Measurements from ENCODE around the gene SF3A2. TPM values are rescaled to one million over a fixed set of nuclear protein-coding genes. Genes with fewer than 3 reads are reported as not detected.

SF3A2 gene
- total and polyA plus RNA-seq, 4 donors = 29.2 to 97.8 (median 56.3) TPM

DNA sequence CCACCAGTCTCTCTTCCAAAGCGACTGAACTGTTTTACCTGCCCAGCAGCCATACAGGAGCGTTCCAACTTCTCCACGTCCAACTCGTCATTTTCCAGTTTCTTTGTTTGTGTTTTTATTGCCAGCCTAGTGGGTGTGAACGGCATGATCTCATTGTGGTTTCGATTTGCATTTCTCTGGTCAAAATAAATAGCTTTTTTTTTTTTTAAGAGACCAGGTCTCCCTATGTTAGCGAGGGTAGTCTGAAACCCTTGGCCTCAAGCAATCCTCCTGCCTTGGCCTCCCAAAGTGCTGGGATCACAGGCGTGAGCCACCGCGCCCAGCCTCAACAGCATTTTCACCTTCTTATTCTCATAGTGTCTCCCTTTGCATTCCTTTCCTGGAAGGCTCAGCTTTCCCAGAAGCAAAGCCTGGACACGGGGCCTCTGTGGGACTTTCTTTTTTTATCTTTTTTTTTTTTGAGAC lies 23.7 kb downstream of the SF3A2 start:
- Histone ChIP-seq H3K9me3 (ENCODE audit: control insufficient read depth, insufficient read depth, low read length) (no peaks in the 10 kb centered on the region), H3K27ac (ENCODE audit: low read depth, low read length) (no peak overlapping the region), H3K4me3 (ENCODE audit: low read depth, low read length) (no peak overlapping the region), H3K27me3 (ENCODE audit: control insufficient read depth, insufficient read depth, low read length) (no peaks in the 10 kb centered on the region), H3K4me1 (ENCODE audit: control insufficient read depth, insufficient read depth, low read length) (no peaks in the 10 kb centered on the region), H3K36me3 (ENCODE audit: control insufficient read depth, insufficient read depth, low read length) (no peaks in the 10 kb centered on the region)
- WGBS (ENCODE audit: insufficient coverage) = 76% methylated on average over 10 of the region's 11 CpGs
- no peak for DNase-seq (ENCODE audit: low read depth in 4 of 6, low spot score in 6 of 6)

DNA sequence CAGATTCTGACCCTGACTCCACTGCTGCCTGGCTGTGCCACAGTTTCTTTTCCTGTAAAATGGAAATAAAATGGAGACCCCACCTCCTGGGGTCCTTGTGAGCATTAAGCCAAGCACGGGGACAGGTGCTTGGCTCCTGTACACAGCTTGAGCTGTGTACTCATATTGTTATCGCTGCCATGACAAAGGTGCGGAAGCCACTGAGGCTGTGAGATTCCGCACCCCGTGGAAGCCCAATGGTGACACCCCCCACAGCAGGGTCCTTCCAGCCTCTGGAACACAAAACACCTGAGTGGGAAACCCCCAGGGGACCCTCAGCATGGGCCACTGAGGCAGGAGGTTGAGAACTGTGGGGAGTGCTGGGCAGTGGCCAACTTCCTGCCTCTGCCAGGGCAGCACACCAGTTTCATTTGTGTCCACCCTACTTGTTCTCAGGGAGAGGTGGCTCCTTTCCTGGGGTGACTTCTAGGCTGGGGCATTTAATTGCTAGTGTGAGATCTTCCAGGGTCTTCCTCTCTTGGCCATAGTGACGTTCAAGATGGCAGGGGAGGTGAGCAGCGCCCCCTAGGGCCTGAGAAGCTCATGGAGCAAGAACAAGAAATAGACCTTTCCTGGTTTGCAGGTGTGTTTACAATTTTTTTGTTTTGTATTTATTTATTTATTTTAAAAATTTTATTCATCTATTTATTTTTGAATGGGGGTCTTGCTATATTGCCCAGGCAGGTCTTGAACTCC lies 25.0 kb downstream of the SF3A2 start:
- no peak overlapping the region for H3K4me3 ChIP-seq (ENCODE audit: low read depth, low read length)

GRCh38 chr19:2266183-2266993 lies 29.8 kb downstream of the SF3A2 start:
- peak overlapping the region; percentile 6 for H3K27ac ChIP-seq (ENCODE audit: low read depth, low read length)
- no peaks in the 10 kb centered on the region for H3K27me3 ChIP-seq (ENCODE audit: control insufficient read depth, insufficient read depth, low read length)
- peaks cover 5% of the 10 kb centered on the region for H3K36me3 ChIP-seq (ENCODE audit: control insufficient read depth, insufficient read depth, low read length)
- DNase-seq (ENCODE audit: low read depth in 4 of 6, low spot score in 6 of 6) = peak in 1 of 6 donors; percentile 76
- WGBS (ENCODE audit: insufficient coverage) = 68% methylated on average over 15 of the region's 18 CpGs
- H3K4me3 ChIP-seq (ENCODE audit: low read depth, low read length) = no peak overlapping the region
- H3K9me3 ChIP-seq (ENCODE audit: control insufficient read depth, insufficient read depth, low read length) = no peaks in the 10 kb centered on the region
- H3K4me1 ChIP-seq (ENCODE audit: control insufficient read depth, insufficient read depth, low read length) = peaks cover 20% of the 10 kb centered on the region

More for the DNA sequence above, 25.0 kb downstream of the SF3A2 start:
- Histone ChIP-seq H3K27ac (ENCODE audit: low read depth, low read length) (no peak overlapping the region), H3K36me3 (ENCODE audit: control insufficient read depth, insufficient read depth, low read length) (no peaks in the 10 kb centered on the region), H3K4me1 (ENCODE audit: control insufficient read depth, insufficient read depth, low read length) (peaks cover 5% of the 10 kb centered on the region), H3K9me3 (ENCODE audit: control insufficient read depth, insufficient read depth, low read length) (no peaks in the 10 kb centered on the region), H3K27me3 (ENCODE audit: control insufficient read depth, insufficient read depth, low read length) (no peaks in the 10 kb centered on the region)
- DNase-seq (ENCODE audit: low read depth in 4 of 6, low spot score in 6 of 6) = no peak
- WGBS (ENCODE audit: insufficient coverage) = 95% methylated on average over 5 of the region's 7 CpGs

- H3K27ac ChIP-seq (ENCODE audit: low read depth, low read length) = no peak overlapping the region
- WGBS (ENCODE audit: insufficient coverage) = no CpG with 5 or more reads among the region's 4 CpGs
- DNase-seq (ENCODE audit: low read depth in 4 of 6, low spot score in 6 of 6) = no peak
Observed at GRCh38 chr19:2268480-2268830, 31.8 kb downstream of the SF3A2 start.

DNA sequence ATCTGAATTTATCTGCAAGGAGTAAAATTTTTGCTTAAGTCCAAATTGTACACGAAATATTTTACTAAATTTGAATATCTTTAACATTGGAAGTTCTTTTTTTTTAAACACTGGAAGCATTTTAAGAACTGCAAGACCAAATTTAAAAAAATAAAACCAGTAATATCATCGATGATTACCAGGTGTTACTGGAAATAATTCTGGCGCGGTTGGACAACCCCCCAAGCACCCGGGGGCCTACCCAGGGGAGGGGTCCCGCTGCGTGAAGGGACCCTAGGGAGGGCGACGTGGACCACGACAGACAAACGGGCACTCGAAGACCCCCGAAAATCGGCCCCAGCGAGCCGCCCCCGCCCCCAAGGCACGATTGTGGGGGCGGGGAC lies 32.2 kb downstream of the SF3A2 start:
- peak overlapping the region; percentile 86 for H3K4me3 ChIP-seq (ENCODE audit: low read depth, low read length)
- H3K27ac ChIP-seq (ENCODE audit: low read depth, low read length) = peak overlapping the region; percentile 71
- peaks cover 30% of the 10 kb centered on the region for H3K36me3 ChIP-seq (ENCODE audit: control insufficient read depth, insufficient read depth, low read length)
- peaks cover 45% of the 10 kb centered on the region for H3K4me1 ChIP-seq (ENCODE audit: control insufficient read depth, insufficient read depth, low read length)
- WGBS (ENCODE audit: insufficient coverage) = 0% methylated on average over 17 of the region's 19 CpGs
- H3K27me3 ChIP-seq (ENCODE audit: control insufficient read depth, insufficient read depth, low read length) = no peaks in the 10 kb centered on the region
- DNase-seq (ENCODE audit: low read depth in 4 of 6, low spot score in 6 of 6) = no peak
- H3K9me3 ChIP-seq (ENCODE audit: control insufficient read depth, insufficient read depth, low read length) = no peaks in the 10 kb centered on the region

More at GRCh38 chr19:2268480-2268830, 31.8 kb downstream of the SF3A2 start:
- Histone ChIP-seq H3K27me3 (ENCODE audit: control insufficient read depth, insufficient read depth, low read length) (no peaks in the 10 kb centered on the region), H3K36me3 (ENCODE audit: control insufficient read depth, insufficient read depth, low read length) (peaks cover 26% of the 10 kb centered on the region), H3K4me1 (ENCODE audit: control insufficient read depth, insufficient read depth, low read length) (peaks cover 41% of the 10 kb centered on the region), H3K4me3 (ENCODE audit: low read depth, low read length) (peak overlapping the region; percentile 86), H3K9me3 (ENCODE audit: control insufficient read depth, insufficient read depth, low read length) (no peaks in the 10 kb centered on the region)

GRCh38 chr19:2269244-2270156 lies 32.9 kb downstream of the SF3A2 start:
- Histone ChIP-seq H3K36me3 (ENCODE audit: control insufficient read depth, insufficient read depth, low read length) (peaks cover 37% of the 10 kb centered on the region), H3K27me3 (ENCODE audit: control insufficient read depth, insufficient read depth, low read length) (no peaks in the 10 kb centered on the region), H3K27ac (ENCODE audit: low read depth, low read length) (peak overlapping the region; percentile 96), H3K4me3 (ENCODE audit: low read depth, low read length) (peak overlapping the region; percentile 96), H3K4me1 (ENCODE audit: control insufficient read depth, insufficient read depth, low read length) (peaks cover 52% of the 10 kb centered on the region), H3K9me3 (ENCODE audit: control insufficient read depth, insufficient read depth, low read length) (no peaks in the 10 kb centered on the region)
- WGBS (ENCODE audit: insufficient coverage) = 0% methylated on average over 103 of the region's 103 CpGs
- peak; percentile 91 to 99 (median 94) for DNase-seq (ENCODE audit: low read depth in 4 of 6, low spot score in 6 of 6)

DNA sequence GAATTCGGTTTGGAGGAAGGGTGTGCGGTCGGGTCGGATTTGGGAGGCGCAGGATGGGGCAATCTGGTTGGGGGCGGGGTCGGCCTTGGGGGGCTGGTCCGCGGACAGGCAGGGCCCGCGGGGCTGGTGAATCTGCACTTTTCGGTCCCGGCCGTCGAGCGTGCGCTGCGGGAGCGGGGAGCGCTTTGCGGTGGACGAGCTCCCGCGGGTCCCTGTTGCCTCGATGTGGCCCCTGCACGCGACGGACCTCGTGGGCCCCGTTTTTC lies 33.5 kb downstream of the SF3A2 start:
- 0% methylated on average over 30 of the region's 30 CpGs for WGBS (ENCODE audit: insufficient coverage)
- peaks cover 56% of the 10 kb centered on the region for H3K4me1 ChIP-seq (ENCODE audit: control insufficient read depth, insufficient read depth, low read length)

GRCh38 chr19:2270423-2271233 lies 34.0 kb downstream of the SF3A2 start:
- peak in 2 of 6 donors; percentile 83 to 86 for DNase-seq (ENCODE audit: low read depth in 4 of 6, low spot score in 6 of 6)
- WGBS (ENCODE audit: insufficient coverage) = under 1% methylated on average over 88 of the region's 88 CpGs

More for the DNA sequence above, 33.5 kb downstream of the SF3A2 start:
- DNase-seq (ENCODE audit: low read depth in 4 of 6, low spot score in 6 of 6) = no peak
- Histone ChIP-seq H3K27ac (ENCODE audit: low read depth, low read length) (peak overlapping the region; percentile 96), H3K27me3 (ENCODE audit: control insufficient read depth, insufficient read depth, low read length) (no peaks in the 10 kb centered on the region), H3K4me3 (ENCODE audit: low read depth, low read length) (peak overlapping the region; percentile 96), H3K9me3 (ENCODE audit: control insufficient read depth, insufficient read depth, low read length) (no peaks in the 10 kb centered on the region), H3K36me3 (ENCODE audit: control insufficient read depth, insufficient read depth, low read length) (peaks cover 41% of the 10 kb centered on the region)

More at GRCh38 chr19:2270423-2271233, 34.0 kb downstream of the SF3A2 start:
- H3K4me3 ChIP-seq (ENCODE audit: low read depth, low read length) = peak overlapping the region; percentile 96
- H3K4me1 ChIP-seq (ENCODE audit: control insufficient read depth, insufficient read depth, low read length) = peaks cover 61% of the 10 kb centered on the region
- peak overlapping the region; percentile 96 for H3K27ac ChIP-seq (ENCODE audit: low read depth, low read length)
- H3K36me3 ChIP-seq (ENCODE audit: control insufficient read depth, insufficient read depth, low read length) = peaks cover 47% of the 10 kb centered on the region
- no peaks in the 10 kb centered on the region for H3K9me3 ChIP-seq (ENCODE audit: control insufficient read depth, insufficient read depth, low read length)
- H3K27me3 ChIP-seq (ENCODE audit: control insufficient read depth, insufficient read depth, low read length) = no peaks in the 10 kb centered on the region
